K562 (cell line): ENCODE data around the gene PPIH. TPM values are rescaled to one million over a fixed set of nuclear protein-coding genes. Genes with fewer than 3 reads are reported as not detected.

Experiments used
- CHCHD3 ChIP-seq: fragments of 250-450 bp; sonication (Bioruptor Pico); IDR thresholded peaks from 2 replicates; pipeline ENCODE4 v2.1.2; 2022; ENCODE audit warnings: mild to moderate bottlenecking
- CREB1 ChIP-seq, 2 experiments: sonication (generic) in 1 of 2; formaldehyde crosslinking in 1 of 2; IDR thresholded peaks; 2 replicates each; pipeline versions ENCODE4 v1.6.1 to v1.8.0; 2012 to 2022; ENCODE audit warnings: inconsistent platforms in 1 of 2, mild to moderate bottlenecking in 1 of 2, missing genetic modification reagents in 1 of 2, moderate library complexity in 1 of 2
- ERF ChIP-seq: fragments of 450-650 bp; formaldehyde crosslinking; IDR thresholded peaks from 2 replicates; pipeline ENCODE4 v1.4.0; 2020; ENCODE audit warnings: mild to moderate bottlenecking, mixed read lengths
- ETV5 ChIP-seq: sonication (generic); formaldehyde crosslinking; IDR thresholded peaks from 2 replicates; pipeline ENCODE4 v1.4.0; 2020; ENCODE audit warnings: low read depth, mild to moderate bottlenecking, missing genetic modification reagents
- GATAD2A ChIP-seq: fragments of 450-650 bp; IDR thresholded peaks from 2 replicates; pipeline ENCODE4 v1.6.1; 2017
- ID3 ChIP-seq, 2 experiments: fragments of 250-450 bp in 1 of 2; fragments of 450-650 bp in 1 of 2; sonication (Bioruptor Pico) in 1 of 2; IDR thresholded peaks; 2 replicates each; pipeline versions ENCODE4 v1.6.1 to v1.8.0; 2016 to 2021; ENCODE audit warnings: mild to moderate bottlenecking in 2 of 2, moderate library complexity in 2 of 2, missing compliant biosample characterization in 1 of 2, missing genetic modification characterization in 1 of 2
- MAFF ChIP-seq: IDR thresholded peaks from 2 replicates; pipeline ENCODE4 v1.6.1; 2012; ENCODE audit warnings: low read length, improper control_type of control experiment
- NBN ChIP-seq: fragments of 450-650 bp; IDR thresholded peaks from 2 replicates; pipeline ENCODE4 v1.6.1; 2016; ENCODE audit warnings: low read depth, mild to moderate bottlenecking
- NFYB ChIP-seq: IDR thresholded peaks from 2 replicates; pipeline ENCODE4 v1.6.1; 2011; ENCODE audit warnings: mild to moderate bottlenecking, moderate library complexity; ENCODE audit not compliant: insufficient read length; ENCODE audit errors: extremely low read depth
- NR3C1 ChIP-seq: sonication (generic); formaldehyde crosslinking; IDR thresholded peaks from 2 replicates; pipeline ENCODE4 v1.8.1; 2022; ENCODE audit warnings: missing genetic modification reagents
- PBX2 ChIP-seq, 2 experiments: IDR thresholded peaks in 1 of 2; conservative IDR thresholded peaks in 1 of 2; 2 replicates each; pipeline ENCODE4 v1.6.1; 2016; ENCODE audit warnings: low read depth in 2 of 2, mild to moderate bottlenecking in 1 of 2, missing compliant biosample characterization in 1 of 2, missing genetic modification characterization in 1 of 2, moderate library complexity in 1 of 2
- PHB ChIP-seq: fragments of 250-450 bp; sonication (Bioruptor Pico); IDR thresholded peaks from 2 replicates; pipeline ENCODE4 v1.5.0; 2021
- SMC3 ChIP-seq: conservative IDR thresholded peaks from 2 replicates; pipeline ENCODE4 v1.6.1; 2011; ENCODE audit warnings: low read depth, low read length, improper control_type of control experiment; ENCODE audit not compliant: insufficient read depth
- TEAD1 ChIP-seq, 2 experiments: fragments of 450-650 bp in 1 of 2; sonication (generic) in 1 of 2; formaldehyde crosslinking; IDR thresholded peaks; 2 replicates each; pipeline versions ENCODE4 v1.4.0 to v1.8.0; 2020 to 2022; ENCODE audit warnings: mild to moderate bottlenecking in 2 of 2, missing genetic modification reagents in 1 of 2
- XRCC4 ChIP-seq: IDR thresholded peaks from one replicate; pipeline ENCODE4 v1.6.1; 2011; ENCODE audit not compliant: insufficient read depth, insufficient read length; ENCODE audit errors: extremely low read depth
- ZBTB9 ChIP-seq: fragments of 450-650 bp; formaldehyde crosslinking; IDR thresholded peaks from 2 replicates; pipeline ENCODE4 v1.4.0; 2020; ENCODE audit warnings: mild to moderate bottlenecking, moderate library complexity
- ZC3H8 ChIP-seq: fragments of 450-650 bp; IDR thresholded peaks from 2 replicates; pipeline ENCODE4 v1.6.1; 2017
- ZFP36 ChIP-seq: fragments of 150-350 bp; IDR thresholded peaks from 2 replicates; pipeline ENCODE4 v1.6.1; 2018; ENCODE audit warnings: low read length, low read depth; ENCODE audit not compliant: partially characterized antibody
- ZNF121 ChIP-seq: sonication (generic); formaldehyde crosslinking; conservative IDR thresholded peaks from 2 replicates; pipeline ENCODE4 v1.8.0; 2022; ENCODE audit warnings: missing genetic modification reagents
- ZNF707 ChIP-seq: fragments of 250-450 bp; sonication (Bioruptor Pico); conservative IDR thresholded peaks from 2 replicates; pipeline ENCODE4 v1.8.0; 2022; ENCODE audit warnings: inconsistent platforms, mild to moderate bottlenecking, moderate library complexity
- ZNF780A ChIP-seq: fragments of 250-450 bp; sonication (Bioruptor Pico); IDR thresholded peaks from 2 replicates; pipeline ENCODE4 v1.5.0; 2021; ENCODE audit warnings: mild to moderate bottlenecking
- polyA plus RNA-seq, 8 experiments: library from polyadenylated mRNA; depleted of rRNA in 4 of 8; stranded (reverse) in 5 of 8; unstranded in 3 of 8; fragments of >200 nt; fragmentation: Nextera tagmentation in 2 of 8; fragmentation: Illumina TruSeq in 1 of 8; extraction: Ambion mirVana in 2 of 8; extraction: Trizol in 1 of 8; gene quantifications; 2 replicates each; pipeline versions ENCODE4 v1.2.1 to v1.2.3, GENCODE V29; 2011 to 2014; ENCODE audit warnings: inconsistent platforms in 1 of 8, missing spikeins in 1 of 8
- total RNA-seq, 7 experiments: library from RNA; depleted of rRNA in 6 of 7; stranded (reverse); fragments of >200 nt in 6 of 7; fragmentation: Illumina TruSeq in 2 of 7; extraction: Trizol in 2 of 7; gene quantifications; 2 replicates each; pipeline versions ENCODE4 v1.2.1 to v1.2.3, GENCODE V29; 2011 to 2021; ENCODE audit warnings: low replicate concordance in 1 of 7
- TF ChIP-seq, protein P1 (sequence below): sonication (generic); formaldehyde crosslinking; IDR thresholded peaks from 2 replicates; pipeline ENCODE4 v1.8.0; 2023; ENCODE audit warnings: mild to moderate bottlenecking, missing genetic modification reagents

PPIH gene
- total and polyA plus RNA-seq, 9 of the 15 experiments (the other 6 are each of a cell fraction or from before 2014, with no cell fraction given) = 197 to 470 (median 277) TPM

GRCh38 chr1:42682739-42683531 is 24.7 kb downstream of the PPIH start (continued):
- peak; percentile 80 for TF ChIP-seq ZBTB9
- TF ChIP-seq CHCHD3 (CRISPR knock-in tag) = no peak
- TF ChIP-seq NFYB = no peak
- peak; percentile 32; the same call in 1 of the 2 replicates for TF ChIP-seq ETV5 (CRISPR knock-in tag)
- no peak for TF ChIP-seq PHB (CRISPR knock-in tag)
- TF ChIP-seq NR3C1 = peak; percentile 70; the same call in 1 of the 2 replicates
- TF ChIP-seq, protein P1, sequence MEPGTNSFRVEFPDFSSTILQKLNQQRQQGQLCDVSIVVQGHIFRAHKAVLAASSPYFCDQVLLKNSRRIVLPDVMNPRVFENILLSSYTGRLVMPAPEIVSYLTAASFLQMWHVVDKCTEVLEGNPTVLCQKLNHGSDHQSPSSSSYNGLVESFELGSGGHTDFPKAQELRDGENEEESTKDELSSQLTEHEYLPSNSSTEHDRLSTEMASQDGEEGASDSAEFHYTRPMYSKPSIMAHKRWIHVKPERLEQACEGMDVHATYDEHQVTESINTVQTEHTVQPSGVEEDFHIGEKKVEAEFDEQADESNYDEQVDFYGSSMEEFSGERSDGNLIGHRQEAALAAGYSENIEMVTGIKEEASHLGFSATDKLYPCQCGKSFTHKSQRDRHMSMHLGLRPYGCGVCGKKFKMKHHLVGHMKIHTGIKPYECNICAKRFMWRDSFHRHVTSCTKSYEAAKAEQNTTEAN (CRISPR knock-in tag) = no peak
- no peak for TF ChIP-seq ZFP36
- TF ChIP-seq NBN = no peak
- TF ChIP-seq MAFF = no peak
- no peak for TF ChIP-seq ZNF707 (CRISPR knock-in tag)
- TF ChIP-seq CREB1 (IDR thresholded peaks at IDR 0.05) = peak; percentile 80
- TF ChIP-seq CREB1 (CRISPR knock-in tag; IDR thresholded peaks at IDR 0.05) = peak; percentile 84
- no peak for TF ChIP-seq ZNF780A
- TF ChIP-seq GATAD2A = 0 out of 2 replicates have a peak, but pooled peaks have one; percentile 23
- no peak for TF ChIP-seq ZNF121 (CRISPR knock-in tag)
- TF ChIP-seq SMC3 = no peak
- no peak for TF ChIP-seq PBX2 (CRISPR knock-in tag; IDR thresholded peaks at IDR 0.05; ENCODE audit: low read depth)
- TF ChIP-seq PBX2 (tag; conservative IDR thresholded peaks at IDR 0.05; ENCODE audit: low read depth) = no peak
- no peak for TF ChIP-seq XRCC4
- no peak for TF ChIP-seq ZC3H8
- TF ChIP-seq ERF (CRISPR knock-in tag) = no peak
- TF ChIP-seq ID3 (CRISPR knock-in tag; IDR thresholded peaks at IDR 0.05) = no peak
- TF ChIP-seq ID3 (tag; IDR thresholded peaks at IDR 0.05) = peak; percentile 79
- TF ChIP-seq TEAD1 (CRISPR knock-in tag; IDR thresholded peaks at IDR 0.05) = peak in 1 of 2 experiments; percentile 54; a peak in 1 of 4 replicates
